GM23248 (cell line): Measurements from ENCODE around the gene TRDN.

Experiments
- EZH2 ChIP-seq: fragments of 200-600 bp; sonication (generic); IDR thresholded peaks from 2 replicates; pipeline ENCODE4 v1.6.1; 2018; ENCODE audit warnings: antibody characterized with exemption, mild to moderate bottlenecking; ENCODE audit not compliant: insufficient read depth, poor library complexity, severe bottlenecking
- EZH2phosphoT487 ChIP-seq: fragments of 200-600 bp; sonication (generic); IDR thresholded peaks from 2 replicates; pipeline ENCODE4 v1.6.1; 2018; ENCODE audit warnings: antibody characterized with exemption, moderate library complexity, mild to moderate bottlenecking, low read depth; ENCODE audit not compliant: insufficient read depth

DNA sequence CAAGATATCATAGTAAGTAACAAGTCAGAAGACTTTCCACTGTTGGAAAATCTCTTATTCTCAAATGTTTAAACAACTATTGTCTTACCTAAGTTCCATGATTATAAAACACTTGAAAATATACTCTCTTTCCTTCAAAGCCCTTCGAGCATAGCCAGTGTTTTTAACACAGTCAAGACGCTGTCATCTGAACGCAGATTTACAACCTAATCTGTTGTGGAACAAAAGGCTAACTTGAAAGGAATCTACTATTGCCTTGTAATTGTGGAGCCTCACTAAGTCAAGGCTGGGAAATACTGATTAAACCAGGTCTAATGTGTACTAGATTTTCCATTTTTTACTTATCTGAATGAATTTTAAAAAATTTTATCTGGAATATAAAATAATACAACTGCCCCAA, 205.8 kb downstream of the TRDN start:
- TF ChIP-seq EZH2 (no peak), EZH2phosphoT487 (no peak)
